ENCODE results near the gene PTPRS. TPM values are rescaled to one million over a fixed set of nuclear protein-coding genes. Genes with fewer than 3 reads are reported as not detected.

PTPRS gene
- total and polyA plus RNA-seq, 7 donors: 0.46 to 211 (median 120) TPM

- Histone ChIP-seq H3K9me3 (peaks cover 0 to 1% (median 0%) of the 10 kb centered on the region in 4 donors), H3K36me3 (no peaks in the 10 kb centered on the region), H3K4me3 (no peak overlapping the region), H3K27ac (no peak overlapping the region), H3K4me1 (peaks cover 0 to 13% (median 8%) of the 10 kb centered on the region in 4 donors), H3K27me3 (no peaks in the 10 kb centered on the region)
- intact Hi-C loops (cut with DNase I): no loop called here
- TF ChIP-seq CTCF (IDR thresholded peaks at IDR 0.05) (no peak), POLR2AphosphoS5 (IDR thresholded peaks at IDR 0.05) (no peak)
- 76 to 90% methylated on average over 6 of the region's 6 CpGs for WGBS, 2 donors
- DNase-seq: no peak
Measured at GRCh38 chr19:5304486-5304885, 36.1 kb downstream of the PTPRS start.

- H3K4me3 ChIP-seq: no peak overlapping the region
- intact Hi-C loops (cut with DNase I): no loop called here
- H3K36me3 ChIP-seq: no peaks in the 10 kb centered on the region
- WGBS, 2 donors: 83 to 87% methylated on average over 7 of the region's 7 CpGs
- H3K27ac ChIP-seq: no peak overlapping the region
- H3K4me1 ChIP-seq: peaks cover 0 to 2% (median under 1%) of the 10 kb centered on the region in 4 donors
- DNase-seq: no peak
- H3K27me3 ChIP-seq: no peaks in the 10 kb centered on the region
- TF ChIP-seq POLR2A (IDR thresholded peaks at IDR 0.05): no peak
- no peak for TF ChIP-seq EP300 (IDR thresholded peaks at IDR 0.05)
- no peak for TF ChIP-seq POLR2AphosphoS5 (IDR thresholded peaks at IDR 0.05)
- TF ChIP-seq CTCF (IDR thresholded peaks at IDR 0.05): no peak
- H3K9me3 ChIP-seq: peaks cover 0 to 1% (median 0%) of the 10 kb centered on the region in 4 donors
Measured at GRCh38 chr19:5303208-5303607, 37.4 kb downstream of the PTPRS start.

- intact Hi-C loops (cut with DNase I): no loop called here
- Histone ChIP-seq H3K9me3 (no peaks in the 10 kb centered on the region), H3K4me3 (no peak overlapping the region), H3K36me3 (no peaks in the 10 kb centered on the region), H3K27ac (no peak overlapping the region), H3K27me3 (no peaks in the 10 kb centered on the region), H3K4me1 (no peaks in the 10 kb centered on the region)
- DNase-seq: no peak
- TF ChIP-seq EP300 (IDR thresholded peaks at IDR 0.05) (no peak), POLR2AphosphoS5 (IDR thresholded peaks at IDR 0.05) (no peak), POLR2A (IDR thresholded peaks at IDR 0.05) (no peak), CTCF (IDR thresholded peaks at IDR 0.05) (no peak)
- 76 to 85% methylated on average over 9 of the region's 9 CpGs for whole genome bisulfite sequencing, 2 donors
Measured at GRCh38 chr19:5302396-5302795, 38.2 kb downstream of the PTPRS start.

GRCh38 chr19:5299137-5299536, 41.5 kb downstream of the PTPRS start:
- Histone ChIP-seq H3K4me3 (no peak overlapping the region), H3K4me1 (peaks cover 0 to 2% (median 1%) of the 10 kb centered on the region in 4 donors), H3K27ac (no peak overlapping the region), H3K36me3 (no peaks in the 10 kb centered on the region), H3K27me3 (no peaks in the 10 kb centered on the region), H3K9me3 (no peaks in the 10 kb centered on the region)
- WGBS, 2 donors: 86 to 94% methylated on average over 2 of the region's 2 CpGs
- intact Hi-C loops (cut with DNase I): no loop called here
- DNase-seq: no peak
- no peak for TF ChIP-seq POLR2AphosphoS5 (IDR thresholded peaks at IDR 0.05)
- no peak for TF ChIP-seq POLR2A (IDR thresholded peaks at IDR 0.05)
- TF ChIP-seq CTCF (IDR thresholded peaks at IDR 0.05): no peak
- TF ChIP-seq EP300 (IDR thresholded peaks at IDR 0.05): no peak

GRCh38 chr19:5298471-5298901, 42.1 kb downstream of the PTPRS start:
- Histone ChIP-seq H3K4me3 (no peak overlapping the region), H3K36me3 (no peaks in the 10 kb centered on the region), H3K27ac (no peak overlapping the region), H3K9me3 (no peaks in the 10 kb centered on the region), H3K27me3 (no peaks in the 10 kb centered on the region), H3K4me1 (peaks cover 0 to 9% (median 8%) of the 10 kb centered on the region in 4 donors)
- no peak for DNase-seq
- WGBS, 2 donors: 83 to 95% methylated on average over 13 of the region's 13 CpGs
- TF ChIP-seq EP300 (IDR thresholded peaks at IDR 0.05) (no peak), POLR2AphosphoS5 (IDR thresholded peaks at IDR 0.05) (no peak), CTCF (IDR thresholded peaks at IDR 0.05) (no peak)
- intact Hi-C loops (cut with DNase I): no loop called here

Data from sigmoid colon (tissue), 7 donors.